Ovary (tissue), 9 donors: ENCODE measurements around the gene NCKAP1. TPM values are rescaled to one million over a fixed set of nuclear protein-coding genes. Genes with fewer than 3 reads are reported as not detected.

Source experiments
- DNase-seq, 5 donors: peaks; one replicate each; pipeline ENCODE4 v3.0.0-alpha.2; 2019 to 2020
- H3K27ac ChIP-seq, 2 donors: fragments of 200-600 bp; one replicate each; pipeline versions ENCODE4 v1.5.1 to v1.8.0; 2019 to 2022
- H3K27me3 ChIP-seq: fragments of 200-600 bp; one replicate; pipeline ENCODE4 v1.8.0; 2022
- H3K36me3 ChIP-seq: fragments of 200-600 bp; sonication (generic); one replicate; pipeline ENCODE4 v1.5.1; 2019
- H3K4me1 ChIP-seq: one replicate; pipeline ENCODE4 v1.8.1; 2013; ENCODE audit warnings: mild to moderate bottlenecking, moderate library complexity; ENCODE audit not compliant: insufficient read depth
- H3K4me3 ChIP-seq: fragments of 200-600 bp; sonication (generic); one replicate; pipeline ENCODE4 v1.5.1; 2017
- H3K9me3 ChIP-seq, 2 donors: fragments of 200-600 bp in 1 of 2; sonication (generic) in 1 of 2; one replicate each; pipeline versions ENCODE4 v1.5.1 to v1.8.1; 2013 to 2019; ENCODE audit warnings: mild to moderate bottlenecking in 1 of 2, moderate library complexity in 1 of 2
- EP300 ChIP-seq: sonication (generic); formaldehyde crosslinking; IDR thresholded peaks from one replicate; pipeline ENCODE4 v1.6.1; 2017; ENCODE audit warnings: antibody characterized with exemption
- POLR2A ChIP-seq: fragments of 450-650 bp; IDR thresholded peaks from one replicate; pipeline ENCODE4 v1.6.1; 2017; ENCODE audit warnings: antibody characterized with exemption, mild to moderate bottlenecking, moderate library complexity
- WGBS, 3 donors: extraction: QIAGEN DNeasy Blood & Tissue Kit in 1 of 3; methylation state at CpG; one replicate each; pipeline versions ENCODE4 v1.1.5 to v1.1.7; 2013 to 2017; 5-methylcytosine and 5-hydroxymethylcytosine counted together
- intact Hi-C, 4 donors: fragments of 100-400 bp; cut with DNase I; formaldehyde crosslinking; loops; one replicate each; pipeline versions ENCODE4 v1.11.0 to v1.15.1; 2022 to 2023
- polyA plus RNA-seq, 2 donors: library from polyadenylated mRNA; stranded (reverse); fragments of 200-250 nt in 1 of 2; fragments of 350-450 nt in 1 of 2; fragmentation: Illumina TruSeq in 1 of 2; extraction: RNeasy Lipid Tissue Mini Kit (QIAGEN cat#74804) in 1 of 2; gene quantifications; one replicate each; pipeline ENCODE4 v1.2.3, GENCODE V29; 2013 to 2014
- total RNA-seq, 7 donors: library from RNA; depleted of rRNA in 2 of 7; stranded (reverse); fragments of >200 nt in 2 of 7; fragmentation: NEBNext Ultra II Directional in 3 of 7; extraction: Animal tissue kit (Norgen Biotek cat#: 25700) in 3 of 7; gene quantifications; one replicate each; pipeline versions ENCODE4 v1.1.0 to v1.2.4, GENCODE V29; 2016 to 2023
- TF ChIP-seq, protein P1 (sequence below), 3 donors: fragments of 450-650 bp in 2 of 3; fragments of 200-600 bp in 1 of 3; IDR thresholded peaks; one replicate each; pipeline versions ENCODE4 v1.5.1 to v1.8.0; 2016 to 2022; ENCODE audit warnings: antibody characterized with exemption in 3 of 3, mild to moderate bottlenecking in 1 of 3
- donor health status: DM: no; HTN: no; CAD: no; lungs with moderate emphysema.
- donor health status: DM: no; HTN: no; CAD: no.
- donor health status: Bipolar disorder and iron deficiency.
- donor health status: DM: yes; HTN: yes; CAD: no.
- donor health status: DM: no; HTN: no; CAD: no.
- donor health status: DM: yes; HTN: yes; CAD: no.

NCKAP1 gene
- total and polyA plus RNA-seq, 9 donors = 59.9 to 122 (median 100) TPM

DNA sequence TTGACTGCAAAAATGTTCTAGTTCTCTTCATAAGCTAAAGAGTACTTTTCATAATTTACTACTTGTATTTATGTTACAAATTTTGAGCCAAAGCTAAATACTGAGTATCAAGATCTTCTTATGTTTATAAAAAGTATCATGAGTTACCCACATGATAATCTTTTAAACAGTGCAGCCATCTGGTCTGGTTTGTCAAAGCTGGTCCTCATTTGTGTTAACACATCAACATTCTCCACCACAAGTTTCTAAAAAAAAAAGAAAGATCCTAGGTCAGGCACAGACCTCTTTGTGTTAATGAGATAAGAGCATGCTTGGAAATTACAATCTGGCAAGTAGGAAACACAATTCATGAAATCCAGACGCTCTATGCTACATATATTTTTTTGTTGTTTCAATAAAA lies 96.3 kb downstream of the NCKAP1 start:
- 67 to 71% (median 70%) methylated on average over 1 of the region's 1 CpG for WGBS, 3 donors
- Histone ChIP-seq H3K27me3 (no peaks in the 10 kb centered on the region), H3K36me3 (no peaks in the 10 kb centered on the region), H3K4me1 (peaks cover 2% of the 10 kb centered on the region), H3K4me3 (no peak overlapping the region), H3K27ac (no peak overlapping the region), H3K9me3 (no peaks in the 10 kb centered on the region)
- intact Hi-C loops = no loop called here
- TF ChIP-seq, protein P1, sequence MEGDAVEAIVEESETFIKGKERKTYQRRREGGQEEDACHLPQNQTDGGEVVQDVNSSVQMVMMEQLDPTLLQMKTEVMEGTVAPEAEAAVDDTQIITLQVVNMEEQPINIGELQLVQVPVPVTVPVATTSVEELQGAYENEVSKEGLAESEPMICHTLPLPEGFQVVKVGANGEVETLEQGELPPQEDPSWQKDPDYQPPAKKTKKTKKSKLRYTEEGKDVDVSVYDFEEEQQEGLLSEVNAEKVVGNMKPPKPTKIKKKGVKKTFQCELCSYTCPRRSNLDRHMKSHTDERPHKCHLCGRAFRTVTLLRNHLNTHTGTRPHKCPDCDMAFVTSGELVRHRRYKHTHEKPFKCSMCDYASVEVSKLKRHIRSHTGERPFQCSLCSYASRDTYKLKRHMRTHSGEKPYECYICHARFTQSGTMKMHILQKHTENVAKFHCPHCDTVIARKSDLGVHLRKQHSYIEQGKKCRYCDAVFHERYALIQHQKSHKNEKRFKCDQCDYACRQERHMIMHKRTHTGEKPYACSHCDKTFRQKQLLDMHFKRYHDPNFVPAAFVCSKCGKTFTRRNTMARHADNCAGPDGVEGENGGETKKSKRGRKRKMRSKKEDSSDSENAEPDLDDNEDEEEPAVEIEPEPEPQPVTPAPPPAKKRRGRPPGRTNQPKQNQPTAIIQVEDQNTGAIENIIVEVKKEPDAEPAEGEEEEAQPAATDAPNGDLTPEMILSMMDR (IDR thresholded peaks at IDR 0.05) = no peak
- TF ChIP-seq POLR2A (no peak), EP300 (no peak)
- no peak for DNase-seq

DNA sequence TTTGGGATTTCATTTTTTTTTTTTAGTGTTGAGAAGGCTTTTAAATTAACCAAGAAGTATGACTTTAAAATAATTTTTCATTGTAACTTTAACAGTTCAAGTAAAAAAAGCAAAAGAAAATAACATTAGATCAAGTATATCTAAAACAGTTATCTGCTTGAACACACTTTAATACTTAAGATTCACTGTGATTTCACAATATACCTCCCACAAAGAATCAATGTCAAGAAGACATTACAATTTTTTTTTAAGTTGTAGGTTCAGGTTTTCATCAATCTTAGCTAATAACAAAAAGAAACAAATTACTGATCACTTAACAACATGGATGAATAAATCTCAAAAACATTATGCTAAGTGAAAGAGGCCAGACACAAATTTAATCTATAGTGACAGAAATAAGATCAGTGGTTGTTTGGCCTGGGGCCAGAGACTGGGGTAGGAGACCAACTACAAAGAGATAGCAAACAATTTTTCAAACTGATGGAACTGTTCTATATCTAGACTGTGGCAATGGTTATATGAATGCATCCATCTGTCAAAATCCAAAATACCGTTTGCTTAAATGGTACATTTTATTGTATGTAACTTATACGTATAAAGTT lies 97.0 kb downstream of the NCKAP1 start:
- H3K9me3 ChIP-seq = no peaks in the 10 kb centered on the region
- no peaks in the 10 kb centered on the region for H3K36me3 ChIP-seq
- no peaks in the 10 kb centered on the region for H3K27me3 ChIP-seq
- no peak overlapping the region for H3K4me3 ChIP-seq
- 84 to 95% (median 86%) methylated on average over 2 of the region's 2 CpGs for WGBS, 3 donors
- H3K4me1 ChIP-seq = no peaks in the 10 kb centered on the region
- intact Hi-C loops = no loop called here
- DNase-seq = no peak
- no peak overlapping the region for H3K27ac ChIP-seq
- TF ChIP-seq, protein P1 (IDR thresholded peaks at IDR 0.05) = no peak
- TF ChIP-seq EP300 (no peak), POLR2A (no peak)

DNA sequence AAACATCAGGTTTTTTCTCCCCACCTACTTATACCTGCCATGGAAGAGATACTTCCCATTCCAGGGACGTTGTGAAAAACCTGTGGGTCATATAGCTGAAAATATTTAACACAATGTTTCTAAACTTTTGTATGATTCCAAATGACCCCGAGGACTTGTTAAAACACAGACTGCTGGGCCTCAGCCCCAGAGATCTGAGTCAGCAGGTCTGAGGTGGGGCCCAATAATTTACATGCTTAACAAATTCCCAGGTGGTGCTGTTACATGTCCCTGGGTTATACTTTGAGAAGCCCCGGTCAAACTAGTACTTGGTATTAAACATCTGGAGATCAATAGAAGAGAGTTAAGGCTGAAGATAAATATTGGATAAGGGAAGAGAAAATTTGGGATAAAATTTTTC lies 100.4 kb downstream of the NCKAP1 start:
- Histone ChIP-seq H3K4me1 (no peaks in the 10 kb centered on the region), H3K36me3 (no peaks in the 10 kb centered on the region), H3K27ac (no peak overlapping the region), H3K27me3 (no peaks in the 10 kb centered on the region), H3K9me3 (no peaks in the 10 kb centered on the region), H3K4me3 (no peak overlapping the region)
- TF ChIP-seq POLR2A = no peak
- TF ChIP-seq, protein P1 (IDR thresholded peaks at IDR 0.05) = no peak
- TF ChIP-seq EP300 = no peak
- intact Hi-C loops = no loop called here
- DNase-seq = no peak
- WGBS, 3 donors = 87 to 91% (median 90%) methylated on average over 3 of the region's 3 CpGs

DNA sequence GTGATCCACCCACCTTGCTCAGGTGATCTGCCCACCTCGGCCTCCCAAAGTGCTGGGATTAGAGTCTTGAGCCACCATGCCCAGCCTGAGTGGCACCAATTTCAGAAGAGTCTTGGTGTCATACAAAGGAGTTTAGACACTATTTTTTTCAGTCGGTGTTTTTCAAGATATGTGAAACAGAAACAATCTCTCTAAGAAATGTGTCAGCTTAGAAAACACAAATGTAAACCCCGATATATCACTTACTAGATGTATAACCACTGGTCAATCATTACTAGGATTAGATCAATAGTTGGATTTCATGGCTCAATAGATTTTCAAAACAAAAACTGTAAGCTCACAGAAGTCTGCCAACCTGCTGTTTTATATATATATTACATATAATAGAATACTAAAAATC lies 104.6 kb downstream of the NCKAP1 start:
- Histone ChIP-seq H3K4me3 (no peak overlapping the region), H3K4me1 (no peaks in the 10 kb centered on the region), H3K36me3 (no peaks in the 10 kb centered on the region), H3K27ac (no peak overlapping the region), H3K27me3 (no peaks in the 10 kb centered on the region), H3K9me3 (no peaks in the 10 kb centered on the region)
- intact Hi-C loops = no loop called here
- 93 to 97% (median 96%) methylated on average over 3 of the region's 3 CpGs for WGBS, 3 donors
- TF ChIP-seq, protein P1 (IDR thresholded peaks at IDR 0.05) = no peak
- TF ChIP-seq POLR2A = no peak
- no peak for TF ChIP-seq EP300
- DNase-seq = no peak
